WI38 (cell line): ENCODE results near the gene A2ML1.
A peak's percentile ranks its signal among the peaks of the same experiment; 100 is the strongest.

Experiments used
- H3K4me3 ChIP-seq: 2 replicates; pipeline ENCODE4 v1.5.1; 2011; ENCODE audit warnings: low read depth, mild to moderate bottlenecking, control low read depth, low read length
- CTCF ChIP-seq: IDR thresholded peaks from 2 replicates; pipeline ENCODE4 v1.5.1; 2012; ENCODE audit warnings: low read depth, mild to moderate bottlenecking, control low read depth, low read length

Gene A2ML1

GRCh38 chr12:8906266-8907180, 84.1 kb downstream of the A2ML1 start:
- no peak overlapping the region for H3K4me3 ChIP-seq
- no peak for TF ChIP-seq CTCF

- H3K4me3 ChIP-seq = no peak overlapping the region
- TF ChIP-seq CTCF = no peak
These were observed 85.1 kb downstream of the A2ML1 start for GRCh38 chr12:8907513-8907912.

DNA sequence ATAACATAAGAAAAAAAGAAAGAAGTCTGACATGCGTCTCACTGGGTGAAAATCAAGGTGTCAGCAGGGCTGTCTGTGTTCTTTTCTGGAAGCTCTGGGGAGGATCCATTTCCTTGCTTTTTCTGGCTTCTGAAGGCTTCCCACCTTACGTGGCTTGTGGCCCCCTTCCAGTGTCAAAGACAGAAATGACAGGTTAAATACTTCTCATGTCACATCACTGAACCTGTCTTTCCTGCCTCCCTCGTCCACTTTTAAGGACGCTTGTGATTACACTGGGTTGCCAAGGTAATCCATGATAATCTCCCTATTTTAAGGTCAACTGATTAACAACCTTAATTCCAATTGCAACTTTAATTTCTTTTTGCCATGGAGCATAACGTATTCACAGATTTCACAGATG, 87.3 kb downstream of the A2ML1 start:
- no peak overlapping the region for H3K4me3 ChIP-seq
- TF ChIP-seq CTCF = no peak

GRCh38 chr12:8911606-8912268, 89.3 kb downstream of the A2ML1 start:
- TF ChIP-seq CTCF = no peak
- H3K4me3 ChIP-seq = no peak overlapping the region

GRCh38 chr12:8912914-8913313, 90.5 kb downstream of the A2ML1 start:
- H3K4me3 ChIP-seq = no peak overlapping the region
- no peak for TF ChIP-seq CTCF

- H3K4me3 ChIP-seq = peak overlapping the region; percentile 85
- TF ChIP-seq CTCF = no peak
These were observed 91.2 kb downstream of the A2ML1 start for GRCh38 chr12:8913702-8914032.
